ENCODE data around the gene ARHGAP20. TPM values are rescaled to one million over a fixed set of nuclear protein-coding genes. Genes with fewer than 3 reads are reported as not detected.
A peak's percentile ranks its signal among the peaks of the same experiment; 100 is the strongest.

The ARHGAP20 gene
- total RNA-seq, 4 donors from 2014 or later, result 1.4 to 4.8 (median 2.5) TPM

DNA sequence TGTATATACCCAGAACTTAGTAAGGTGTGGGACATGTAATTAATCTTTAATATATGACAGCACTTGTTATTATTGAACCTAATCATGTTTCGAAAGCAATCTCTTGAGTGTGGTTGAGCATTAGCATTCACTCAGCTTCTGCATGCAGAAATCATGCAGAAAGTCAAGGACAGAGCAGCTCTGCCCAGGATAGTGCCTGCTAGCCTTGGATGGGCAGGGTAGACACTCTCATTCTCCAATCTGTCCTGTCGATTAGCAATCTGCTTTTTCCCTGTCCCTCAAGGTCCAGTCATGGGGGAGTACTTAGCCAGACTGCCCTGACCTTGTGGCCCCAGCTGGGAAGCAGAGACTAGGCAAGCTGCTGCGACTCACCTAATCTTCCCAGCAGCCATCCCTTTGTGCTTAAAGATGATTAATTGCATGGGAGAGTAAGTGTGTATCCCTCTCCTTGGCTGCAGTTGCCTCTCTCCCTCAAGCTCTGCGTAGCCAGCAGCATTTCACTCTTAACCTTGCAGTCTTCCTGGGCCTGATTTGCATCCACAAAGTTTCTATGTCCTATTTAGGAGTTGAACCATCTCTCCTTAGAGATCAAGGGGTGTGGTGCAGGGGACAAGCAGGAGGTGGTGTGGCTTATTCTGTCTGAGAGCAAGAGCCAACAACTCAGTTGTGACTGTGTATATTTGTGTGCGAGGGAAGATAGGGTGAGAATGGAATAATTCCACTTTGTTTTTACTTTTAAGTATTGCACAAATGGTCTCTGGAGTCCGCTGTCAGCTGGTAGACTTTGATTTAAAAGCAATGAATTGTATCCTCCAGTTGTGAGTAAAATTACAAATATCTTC, 181.1 kb downstream of the ARHGAP20 start:
- no peaks in the 10 kb centered on the region for H3K36me3 ChIP-seq
- no peaks in the 10 kb centered on the region for H3K27me3 ChIP-seq
- peaks cover 0 to 19% (median 0%) of the 10 kb centered on the region in 3 donors for H3K4me1 ChIP-seq
- no peak for DNase-seq
- 37 to 39% methylated on average over 5 to 6 of the region's 6 CpGs for WGBS, 2 donors
- intact Hi-C loops (cut with DNase I), result no loop called here
- no peak overlapping the region for H3K27ac ChIP-seq
- peaks cover 0 to 4% (median 0%) of the 10 kb centered on the region in 3 donors for H3K9me3 ChIP-seq
- TF ChIP-seq POLR2A (IDR thresholded peaks at IDR 0.05), result no peak
- no peak for TF ChIP-seq CTCF (IDR thresholded peaks at IDR 0.05)
- H3K4me3 ChIP-seq, result no peak overlapping the region

GRCh38 chr11:110529043-110529442, 183.2 kb downstream of the ARHGAP20 start:
- peaks cover 5 to 30% (median 7%) of the 10 kb centered on the region in 3 donors for H3K4me1 ChIP-seq
- TF ChIP-seq POLR2A (IDR thresholded peaks at IDR 0.05), result no peak
- TF ChIP-seq CTCF (IDR thresholded peaks at IDR 0.05), result peak in 1 of 6 experiments; percentile 30
- H3K4me3 ChIP-seq, result no peak overlapping the region
- H3K36me3 ChIP-seq, result no peaks in the 10 kb centered on the region
- intact Hi-C loops (cut with DNase I), result no loop called here
- H3K9me3 ChIP-seq, result peaks cover 0 to 4% (median 0%) of the 10 kb centered on the region in 3 donors
- DNase-seq, result no peak
- H3K27ac ChIP-seq, result no peak overlapping the region
- no peaks in the 10 kb centered on the region for H3K27me3 ChIP-seq

DNA sequence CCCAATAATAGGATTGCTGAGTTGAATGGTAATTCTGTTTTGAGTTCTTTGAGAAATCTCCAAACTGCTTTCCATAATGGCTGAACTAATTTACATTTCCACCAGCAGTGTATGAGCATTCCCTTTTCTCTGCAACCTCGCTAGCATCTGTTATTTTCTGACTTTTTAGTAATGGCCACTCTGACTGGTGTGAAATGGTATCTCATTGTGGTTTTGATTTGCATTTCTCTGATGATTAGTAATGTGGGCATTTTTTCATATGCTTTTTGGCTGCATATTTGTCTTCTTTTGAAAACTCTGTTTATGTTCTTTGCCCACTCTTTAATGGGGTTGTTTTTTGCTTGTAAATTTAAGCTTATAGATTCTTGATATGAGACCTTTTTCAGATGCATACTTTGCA, 185.1 kb downstream of the ARHGAP20 start:
- no peaks in the 10 kb centered on the region for H3K36me3 ChIP-seq
- no peak overlapping the region for H3K27ac ChIP-seq
- peaks cover 5 to 30% (median 7%) of the 10 kb centered on the region in 3 donors for H3K4me1 ChIP-seq
- no peaks in the 10 kb centered on the region for H3K27me3 ChIP-seq
- WGBS, 2 donors, result 88 to 94% methylated on average over 1 of the region's 1 CpG
- TF ChIP-seq POLR2A (IDR thresholded peaks at IDR 0.05), result no peak
- TF ChIP-seq CTCF (IDR thresholded peaks at IDR 0.05), result no peak
- intact Hi-C loops (cut with DNase I), result no loop called here
- no peak overlapping the region for H3K4me3 ChIP-seq
- DNase-seq, result no peak
- peaks cover 0 to 4% (median 0%) of the 10 kb centered on the region in 3 donors for H3K9me3 ChIP-seq
